ENCODE measurements around the gene MEGF11.

Gene MEGF11

GRCh38 chr15:65887565-65887964 lies 366.0 kb downstream of the MEGF11 start:
- Histone ChIP-seq H3K27me3 (ENCODE audit: insufficient read depth, low read length, poor library complexity, severe bottlenecking) (no peaks in the 10 kb centered on the region), H3F3A (ENCODE audit: low read depth) (no peaks in the 10 kb centered on the region), H3K9me3 (ENCODE audit: insufficient read depth, low read depth, low read length) (no peaks in the 10 kb centered on the region), H3K36me3 (ENCODE audit: insufficient read depth, low read length) (peaks cover 86% of the 10 kb centered on the region), H2AFZ (ENCODE audit: low read length) (no peak overlapping the region), H4K20me1 (ENCODE audit: insufficient read depth, low read length, poor library complexity, severe bottlenecking) (peaks cover 41% of the 10 kb centered on the region), H3K4me3 (ENCODE audit: low read length, poor library complexity, severe bottlenecking) (no peak overlapping the region), H3K4me1 (ENCODE audit: insufficient read depth, low read length, poor library complexity, severe bottlenecking) (peaks cover 11% of the 10 kb centered on the region), H3K9ac (ENCODE audit: low read depth, low read length, poor library complexity, severe bottlenecking) (no peak overlapping the region), H3K9me2 (replicated peaks; ENCODE audit: low read depth, low read length) (no peaks in the 10 kb centered on the region), H3K79me2 (ENCODE audit: insufficient read depth, low read length) (peaks cover 41% of the 10 kb centered on the region), H3K4me2 (ENCODE audit: low read depth, low read length, poor library complexity, severe bottlenecking) (no peak overlapping the region)
- TF ChIP-seq EZH2phosphoT487 (IDR thresholded peaks at IDR 0.05; ENCODE audit: borderline replicate concordance) = no peak
- TF ChIP-seq, protein P1, sequence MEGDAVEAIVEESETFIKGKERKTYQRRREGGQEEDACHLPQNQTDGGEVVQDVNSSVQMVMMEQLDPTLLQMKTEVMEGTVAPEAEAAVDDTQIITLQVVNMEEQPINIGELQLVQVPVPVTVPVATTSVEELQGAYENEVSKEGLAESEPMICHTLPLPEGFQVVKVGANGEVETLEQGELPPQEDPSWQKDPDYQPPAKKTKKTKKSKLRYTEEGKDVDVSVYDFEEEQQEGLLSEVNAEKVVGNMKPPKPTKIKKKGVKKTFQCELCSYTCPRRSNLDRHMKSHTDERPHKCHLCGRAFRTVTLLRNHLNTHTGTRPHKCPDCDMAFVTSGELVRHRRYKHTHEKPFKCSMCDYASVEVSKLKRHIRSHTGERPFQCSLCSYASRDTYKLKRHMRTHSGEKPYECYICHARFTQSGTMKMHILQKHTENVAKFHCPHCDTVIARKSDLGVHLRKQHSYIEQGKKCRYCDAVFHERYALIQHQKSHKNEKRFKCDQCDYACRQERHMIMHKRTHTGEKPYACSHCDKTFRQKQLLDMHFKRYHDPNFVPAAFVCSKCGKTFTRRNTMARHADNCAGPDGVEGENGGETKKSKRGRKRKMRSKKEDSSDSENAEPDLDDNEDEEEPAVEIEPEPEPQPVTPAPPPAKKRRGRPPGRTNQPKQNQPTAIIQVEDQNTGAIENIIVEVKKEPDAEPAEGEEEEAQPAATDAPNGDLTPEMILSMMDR (conservative IDR thresholded peaks at IDR 0.05; ENCODE audit: low read length) = no peak

GRCh38 chr15:65885668-65886218 lies 367.8 kb downstream of the MEGF11 start:
- H3K27me3 ChIP-seq (ENCODE audit: insufficient read depth, low read length, poor library complexity, severe bottlenecking) = no peaks in the 10 kb centered on the region
- H2AFZ ChIP-seq (ENCODE audit: low read length) = no peak overlapping the region
- no peaks in the 10 kb centered on the region for H3K9me2 ChIP-seq (replicated peaks; ENCODE audit: low read depth, low read length)
- peaks cover 37% of the 10 kb centered on the region for H4K20me1 ChIP-seq (ENCODE audit: insufficient read depth, low read length, poor library complexity, severe bottlenecking)
- no peak overlapping the region for H3K4me2 ChIP-seq (ENCODE audit: low read depth, low read length, poor library complexity, severe bottlenecking)
- no peaks in the 10 kb centered on the region for H3K9me3 ChIP-seq (ENCODE audit: insufficient read depth, low read depth, low read length)
- peaks cover 25% of the 10 kb centered on the region for H3K4me1 ChIP-seq (ENCODE audit: insufficient read depth, low read length, poor library complexity, severe bottlenecking)
- peaks cover 49% of the 10 kb centered on the region for H3K79me2 ChIP-seq (ENCODE audit: insufficient read depth, low read length)
- no peak for TF ChIP-seq EZH2phosphoT487 (IDR thresholded peaks at IDR 0.05; ENCODE audit: borderline replicate concordance)
- TF ChIP-seq, protein P1 (conservative IDR thresholded peaks at IDR 0.05; ENCODE audit: low read length) = no peak
- peaks cover 80% of the 10 kb centered on the region for H3K36me3 ChIP-seq (ENCODE audit: insufficient read depth, low read length)
- no peak overlapping the region for H3K4me3 ChIP-seq (ENCODE audit: low read length, poor library complexity, severe bottlenecking)
- H3K9ac ChIP-seq (ENCODE audit: low read depth, low read length, poor library complexity, severe bottlenecking) = no peak overlapping the region
- H3F3A ChIP-seq (ENCODE audit: low read depth) = no peaks in the 10 kb centered on the region

DNA sequence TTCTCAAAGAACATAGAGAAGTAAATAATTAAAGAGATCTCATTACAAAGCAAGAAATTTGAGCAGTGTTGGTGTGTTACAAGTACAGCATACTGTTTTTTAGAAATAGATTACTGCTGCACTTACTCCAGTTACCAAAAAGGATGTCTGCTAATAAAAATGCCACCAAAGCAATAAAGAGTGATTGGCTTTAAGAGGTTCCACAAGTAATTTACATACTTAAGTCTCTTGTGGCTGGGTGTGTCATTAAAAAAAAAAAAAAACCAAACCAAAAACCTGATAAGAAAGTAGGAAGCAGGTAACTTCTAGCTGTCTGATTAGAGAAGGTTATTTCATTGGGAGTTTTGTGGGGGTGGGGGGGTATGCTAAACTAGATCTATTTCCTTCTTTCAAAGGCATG lies 369.0 kb downstream of the MEGF11 start:
- Histone ChIP-seq H3K27me3 (ENCODE audit: insufficient read depth, low read length, poor library complexity, severe bottlenecking) (no peaks in the 10 kb centered on the region), H3K9me3 (ENCODE audit: insufficient read depth, low read depth, low read length) (no peaks in the 10 kb centered on the region), H3K4me1 (ENCODE audit: insufficient read depth, low read length, poor library complexity, severe bottlenecking) (peaks cover 25% of the 10 kb centered on the region), H3K9me2 (replicated peaks; ENCODE audit: low read depth, low read length) (no peaks in the 10 kb centered on the region), H3F3A (ENCODE audit: low read depth) (no peaks in the 10 kb centered on the region), H3K4me2 (ENCODE audit: low read depth, low read length, poor library complexity, severe bottlenecking) (no peak overlapping the region), H3K36me3 (ENCODE audit: insufficient read depth, low read length) (peaks cover 83% of the 10 kb centered on the region), H3K9ac (ENCODE audit: low read depth, low read length, poor library complexity, severe bottlenecking) (no peak overlapping the region), H3K79me2 (ENCODE audit: insufficient read depth, low read length) (peaks cover 54% of the 10 kb centered on the region), H4K20me1 (ENCODE audit: insufficient read depth, low read length, poor library complexity, severe bottlenecking) (peaks cover 49% of the 10 kb centered on the region), H2AFZ (ENCODE audit: low read length) (no peak overlapping the region), H3K4me3 (ENCODE audit: low read length, poor library complexity, severe bottlenecking) (no peak overlapping the region)
- TF ChIP-seq, protein P1 (conservative IDR thresholded peaks at IDR 0.05; ENCODE audit: low read length) = no peak
- TF ChIP-seq EZH2phosphoT487 (IDR thresholded peaks at IDR 0.05; ENCODE audit: borderline replicate concordance) = no peak
